Transverse colon (tissue), 4 donors: Measurements from ENCODE around the gene TBC1D16. TPM values are rescaled to one million over a fixed set of nuclear protein-coding genes. Genes with fewer than 3 reads are reported as not detected.

Experiments used
- DNase-seq: peaks from one replicate; pipeline ENCODE4 v3.0.0-alpha.2; 2019
- H3K27ac ChIP-seq, 4 donors: fragments of 200-600 bp; sonication (generic); 2 replicates each; pipeline ENCODE4 v1.5.1; 2016 to 2018; ENCODE audit warnings: inconsistent platforms in 4 of 4
- H3K27me3 ChIP-seq: fragments of 200-600 bp; sonication (generic); 2 replicates; pipeline ENCODE4 v1.5.1; 2017; ENCODE audit warnings: inconsistent platforms
- H3K36me3 ChIP-seq, 4 donors: fragments of 200-600 bp; sonication (generic); 2 replicates each; pipeline ENCODE4 v1.5.1; 2017 to 2019; ENCODE audit warnings: inconsistent platforms in 4 of 4
- H3K4me1 ChIP-seq, 4 donors: fragments of 200-600 bp; sonication (generic); 2 replicates each; pipeline ENCODE4 v1.5.1; 2017 to 2020; ENCODE audit warnings: inconsistent platforms in 4 of 4
- H3K4me3 ChIP-seq, 4 donors: fragments of 200-600 bp; sonication (generic); 1 replicate in 1 of 4; 2 replicates in 3 of 4; pipeline versions ENCODE4 v1.5.1 to v1.6.1; 2017 to 2019; ENCODE audit warnings: inconsistent platforms in 4 of 4
- H3K9me3 ChIP-seq, 2 donors: fragments of 200-600 bp; sonication (generic); 2 replicates each; pipeline ENCODE4 v1.5.1; 2017 to 2019; ENCODE audit warnings: inconsistent platforms in 2 of 2
- CTCF ChIP-seq, 5 experiments: fragments of 200-600 bp in 3 of 5; fragments of 450-650 bp in 2 of 5; sonication (generic) in 3 of 5; IDR thresholded peaks; 1 replicate in 2 of 5; 2 replicates in 3 of 5; pipeline ENCODE4 v1.5.1; 2016 to 2017; ENCODE audit warnings: antibody characterized with exemption in 5 of 5, inconsistent platforms in 3 of 5, mild to moderate bottlenecking in 2 of 5, moderate library complexity in 1 of 5
- EP300 ChIP-seq: sonication (generic); formaldehyde crosslinking; IDR thresholded peaks from one replicate; pipeline ENCODE4 v1.6.1; 2017; ENCODE audit warnings: antibody characterized with exemption, low read depth
- POLR2A ChIP-seq: fragments of 450-650 bp; IDR thresholded peaks from one replicate; pipeline ENCODE4 v1.6.1; 2016; ENCODE audit warnings: antibody characterized with exemption, mild to moderate bottlenecking, moderate library complexity
- POLR2AphosphoS5 ChIP-seq, 3 donors: sonication (generic); formaldehyde crosslinking; IDR thresholded peaks; one replicate each; pipeline ENCODE4 v1.6.1; 2016; ENCODE audit warnings: antibody characterized with exemption in 3 of 3
- WGBS, 2 donors: methylation state at CpG; one replicate each; pipeline ENCODE4 v1.1.5; 2018; ENCODE audit warnings: low coverage in 1 of 2; 5-methylcytosine and 5-hydroxymethylcytosine counted together
- in situ Hi-C, 4 donors: fragments of 200-750 bp; cut with MboI; loops; one replicate each; pipeline versions ENCODE4 v1.15.0 to v1.15.1; 2017; ENCODE audit warnings: low sequenced_read_pairs in 3 of 4, low pct_ligation_motif_present in 1 of 4, low pct_unique_long_range_greater_than_20kb in 1 of 4
- intact Hi-C: fragments of 100-400 bp; cut with DNase I; formaldehyde crosslinking; loops from one replicate; pipeline ENCODE4 v1.15.1; 2023; ENCODE audit warnings: low total_unique reads
- total RNA-seq, 4 donors: library from RNA; depleted of rRNA; stranded (reverse); fragments of >200 nt; gene quantifications; one replicate each; pipeline ENCODE4 v1.1.0, GENCODE V29; 2016

TBC1D16 gene
- total RNA-seq, 4 donors from 2014 or later, result 12.3 to 22.4 (median 18.1) TPM

- no peak overlapping the region for H3K4me3 ChIP-seq
- H3K27ac ChIP-seq, result no peak overlapping the region
- in situ Hi-C loops, result no loop called here
- intact Hi-C loops, result no loop called here
- 67 to 83% methylated on average over 1 to 14 of the region's 14 CpGs for WGBS, 2 donors
- no peaks in the 10 kb centered on the region for H3K27me3 ChIP-seq
- peaks cover 3 to 13% (median 8%) of the 10 kb centered on the region in 4 donors for H3K4me1 ChIP-seq
- no peak for DNase-seq
- no peaks in the 10 kb centered on the region for H3K36me3 ChIP-seq
- H3K9me3 ChIP-seq, result no peaks in the 10 kb centered on the region
- TF ChIP-seq CTCF (IDR thresholded peaks at IDR 0.05) (no peak), POLR2A (no peak), EP300 (no peak), POLR2AphosphoS5 (IDR thresholded peaks at IDR 0.05) (no peak)
Observed at GRCh38 chr17:79912552-79913330, 122.9 kb downstream of the TBC1D16 start.

- 76% methylated on average over 20 of the region's 20 CpGs; no CpG with 5 or more reads in 1 of the 2 donors for WGBS, 2 donors
- no peak for DNase-seq
- Histone ChIP-seq H3K4me3 (no peak overlapping the region), H3K36me3 (no peaks in the 10 kb centered on the region), H3K4me1 (peaks cover 3 to 13% (median 8%) of the 10 kb centered on the region in 4 donors), H3K27me3 (no peaks in the 10 kb centered on the region), H3K27ac (no peak overlapping the region), H3K9me3 (no peaks in the 10 kb centered on the region)
- intact Hi-C loops, result no loop called here
- TF ChIP-seq POLR2AphosphoS5 (IDR thresholded peaks at IDR 0.05), result no peak
- no peak for TF ChIP-seq CTCF (IDR thresholded peaks at IDR 0.05)
- in situ Hi-C loops, result no loop called here
Observed at GRCh38 chr17:79911430-79912399, 124.0 kb downstream of the TBC1D16 start.

GRCh38 chr17:79910985-79911361 is 124.7 kb downstream of the TBC1D16 start:
- in situ Hi-C loops, result no loop called here

More at GRCh38 chr17:79910985-79911361, 124.7 kb downstream of the TBC1D16 start:
- no peak for DNase-seq
- Histone ChIP-seq H3K9me3 (no peaks in the 10 kb centered on the region), H3K4me3 (no peak overlapping the region), H3K4me1 (peaks cover 3 to 9% (median 6%) of the 10 kb centered on the region in 4 donors), H3K27me3 (no peaks in the 10 kb centered on the region), H3K36me3 (no peaks in the 10 kb centered on the region), H3K27ac (no peak overlapping the region)
- intact Hi-C loops, result no loop called here
- WGBS, 2 donors, result 73 to 89% methylated on average over 4 to 14 of the region's 14 CpGs
- no peak for TF ChIP-seq CTCF (IDR thresholded peaks at IDR 0.05)
- no peak for TF ChIP-seq POLR2A
- TF ChIP-seq POLR2AphosphoS5 (IDR thresholded peaks at IDR 0.05), result no peak
- no peak for TF ChIP-seq EP300
